GM19324 (cell line): ENCODE results near the gene DERL2.
A peak's percentile ranks its signal among the peaks of the same experiment; 100 is the strongest.

Source experiments
- ATAC-seq: cut with Tn5 transposase; IDR thresholded peaks from one replicate; pipeline ENCODE4 v1.9.1; 2021; ENCODE audit warnings: mild to moderate bottlenecking, moderate library complexity; ENCODE audit not compliant: unreplicated experiment, low FRiP score

The DERL2 gene

DNA sequence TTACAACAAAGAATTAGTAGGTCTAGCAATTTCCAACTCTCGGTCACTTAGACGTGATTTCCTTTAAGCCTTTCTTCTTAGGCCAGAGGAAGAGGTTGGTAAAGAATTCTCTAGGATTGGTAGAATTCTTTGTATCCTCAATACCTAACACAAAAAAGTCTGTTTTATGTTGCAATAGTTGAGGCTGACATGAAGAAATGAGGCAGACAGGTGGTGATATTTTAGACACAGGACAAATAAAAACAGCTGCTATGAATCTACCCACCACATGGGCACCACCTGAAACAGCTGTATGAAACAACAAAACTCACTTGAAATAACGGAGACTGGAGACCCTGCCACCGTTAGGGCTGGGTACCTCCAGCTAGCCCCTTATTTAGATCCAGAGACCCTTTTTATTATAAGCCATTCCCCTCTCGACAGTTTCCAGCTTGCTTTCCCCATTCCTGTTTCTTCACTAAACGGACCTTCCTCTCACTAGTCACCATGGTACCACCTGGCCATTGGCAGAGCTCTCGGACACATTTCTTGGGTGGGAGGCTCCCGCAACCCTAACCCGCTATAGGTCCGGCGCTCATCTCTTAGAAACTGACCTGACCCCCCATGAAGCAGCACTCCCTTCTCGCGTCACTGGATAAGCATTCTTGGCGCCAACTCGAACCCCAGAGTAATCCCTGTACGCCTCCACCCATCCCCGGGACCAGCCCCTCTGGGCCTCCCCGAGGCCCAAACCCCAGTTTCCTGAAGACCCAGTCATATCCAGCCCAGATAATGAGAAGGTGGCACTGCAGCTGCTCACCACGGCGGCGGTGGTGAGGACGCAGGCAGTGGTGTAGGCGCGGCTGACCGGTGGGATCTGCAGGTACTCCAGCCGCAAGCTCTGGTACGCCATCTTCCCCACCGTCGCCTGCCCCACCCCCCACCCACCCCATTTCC is at the start of gene DERL2:
TSS of gene DERL2 (minus strand) at position 909 of the 936 bp plus-strand sequence. CDS start at position 892, 17 bp downstream.
- ATAC-seq, result peak; percentile 33

- ATAC-seq, result no peak
Observed at GRCh38 chr17:5535436-5535835, 49.5 kb upstream of the DERL2 start.

DNA sequence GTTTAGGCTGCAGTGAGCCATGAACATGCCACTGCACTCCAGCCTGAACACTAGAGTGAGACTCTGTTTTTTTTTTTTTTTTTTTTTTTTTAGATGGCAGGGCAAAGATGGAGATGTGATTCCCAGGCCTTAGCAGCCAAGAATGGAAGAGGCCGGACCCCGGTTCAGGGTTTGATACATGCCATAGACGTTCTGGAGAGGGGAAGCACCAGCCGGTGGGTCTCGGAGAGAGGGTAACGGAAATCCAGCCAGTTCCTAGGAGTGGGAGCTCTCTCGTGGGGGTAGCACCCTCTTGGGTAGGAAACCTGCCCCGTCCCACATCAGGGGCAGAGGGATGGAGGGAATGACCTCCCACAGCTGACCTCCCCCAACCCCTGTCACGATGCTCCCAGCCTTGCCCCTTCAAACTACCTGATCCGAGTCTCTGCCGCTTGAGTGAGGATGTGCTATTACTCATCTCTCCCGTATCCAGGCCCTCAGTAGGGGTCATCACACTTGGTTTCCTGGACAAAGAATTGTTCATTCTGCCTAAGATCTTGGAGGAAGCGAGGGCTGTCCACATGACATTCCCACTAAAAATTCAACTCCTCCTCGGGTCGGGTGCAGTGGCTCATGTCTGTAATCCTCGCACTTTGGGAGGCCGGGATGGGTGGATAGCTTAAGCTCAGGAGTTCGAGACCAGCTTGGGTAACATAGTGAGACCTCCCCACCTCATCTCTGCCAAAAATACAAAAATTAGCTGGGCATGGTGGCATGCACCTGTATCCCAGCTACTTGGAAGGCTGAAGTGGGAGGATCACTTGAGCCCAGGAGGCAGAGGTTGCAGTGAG is 47.7 kb upstream of the DERL2 start:
- ATAC-seq, result no peak

GRCh38 chr17:5532581-5532980 is 46.6 kb upstream of the DERL2 start:
- ATAC-seq, result no peak

GRCh38 chr17:5531085-5531418 is 45.1 kb upstream of the DERL2 start:
- ATAC-seq, result no peak

GRCh38 chr17:5530265-5531084 is 44.5 kb upstream of the DERL2 start:
- ATAC-seq, result no peak

DNA sequence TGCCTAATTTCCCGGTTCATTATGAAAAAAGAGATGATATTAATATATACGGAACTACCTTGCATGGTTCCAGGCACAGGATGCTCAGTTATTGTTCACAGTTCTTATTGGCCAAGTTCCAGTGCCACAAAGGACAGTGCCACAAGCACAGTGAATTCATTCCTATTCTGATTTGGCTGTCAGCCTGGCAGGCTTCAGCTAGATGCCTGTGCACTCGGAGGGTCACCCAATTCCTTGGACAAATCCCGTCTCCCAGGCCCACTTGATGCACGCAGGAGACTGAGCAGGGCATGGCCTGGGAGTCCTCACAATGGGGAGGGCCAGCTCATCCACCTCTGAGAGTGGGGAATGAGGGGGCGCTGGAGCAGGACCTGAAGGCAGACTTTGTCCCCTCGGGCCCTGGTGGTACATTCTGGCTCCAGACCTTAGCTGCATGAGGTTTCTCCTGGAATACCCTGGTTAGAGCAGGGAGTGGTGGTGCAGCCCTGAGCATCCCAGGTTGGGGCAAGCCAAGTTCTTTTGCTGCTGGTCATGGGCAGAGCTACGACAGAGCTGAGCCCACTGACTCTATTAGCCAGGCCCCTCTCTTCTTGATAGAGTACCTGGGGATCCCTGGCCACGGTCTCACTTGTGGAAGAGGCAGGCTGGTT is 41.7 kb upstream of the DERL2 start:
- ATAC-seq, result no peak

GRCh38 chr17:5526821-5527598 is 41.0 kb upstream of the DERL2 start:
- ATAC-seq, result no peak

DNA sequence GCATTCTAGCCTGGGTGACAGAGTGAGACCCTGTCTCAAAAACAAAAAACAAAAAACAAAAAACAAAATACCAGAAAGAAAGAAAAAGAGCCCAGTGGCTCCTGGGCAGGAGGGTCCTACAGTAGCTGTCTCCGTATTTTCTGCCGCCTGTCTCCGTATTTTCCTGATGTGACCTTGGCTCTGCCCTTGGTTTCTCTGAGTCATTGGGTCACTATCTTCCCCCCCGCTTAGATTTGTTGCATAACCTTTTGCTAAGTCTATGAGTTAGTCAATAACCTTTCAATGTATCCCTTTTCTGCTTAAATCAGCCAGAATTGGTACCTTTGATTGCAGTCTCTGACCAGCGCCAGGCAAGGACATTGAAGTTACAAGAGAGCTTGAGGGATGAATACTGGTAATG is 37.3 kb upstream of the DERL2 start:
- no peak for ATAC-seq

GRCh38 chr17:5522476-5522875 is 36.5 kb upstream of the DERL2 start:
- ATAC-seq, result no peak

GRCh38 chr17:5516060-5516792 is 30.2 kb upstream of the DERL2 start:
- no peak for ATAC-seq

- no peak for ATAC-seq
Observed at GRCh38 chr17:5514976-5515375, 29.0 kb upstream of the DERL2 start.

GRCh38 chr17:5513628-5514027 is 27.6 kb upstream of the DERL2 start:
- no peak for ATAC-seq

GRCh38 chr17:5511401-5512225 is 25.6 kb upstream of the DERL2 start:
- ATAC-seq, result no peak

GRCh38 chr17:5510771-5511170 is 24.8 kb upstream of the DERL2 start:
- ATAC-seq, result no peak

- no peak for ATAC-seq
Observed at GRCh38 chr17:5509482-5509881, 23.5 kb upstream of the DERL2 start.

GRCh38 chr17:5508810-5509209 is 22.8 kb upstream of the DERL2 start:
- no peak for ATAC-seq

DNA sequence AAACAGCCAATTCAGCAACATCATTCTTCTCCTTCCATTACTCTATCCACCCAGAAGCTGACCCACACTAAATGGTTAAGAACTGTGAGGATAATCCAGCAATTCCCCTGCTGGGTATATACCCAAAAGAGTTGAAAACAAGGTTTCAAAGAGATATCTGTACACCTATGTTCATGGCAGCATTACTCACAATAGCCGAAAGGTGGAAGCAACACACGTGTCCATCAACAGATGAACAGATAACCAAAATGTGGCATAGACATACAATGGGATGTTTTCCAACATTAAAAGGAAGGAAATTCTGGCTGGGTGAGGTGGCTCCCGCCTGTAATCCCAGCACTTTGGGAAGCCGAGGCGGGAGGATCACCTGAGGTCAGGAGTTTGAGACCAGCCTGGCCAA is 20.3 kb upstream of the DERL2 start:
- ATAC-seq, result no peak
